Esophagus squamous epithelium (tissue), 5 donors: ENCODE data around the gene NEK4. TPM values are rescaled to one million over a fixed set of nuclear protein-coding genes. Genes with fewer than 3 reads are reported as not detected.

Experiments used
- DNase-seq: peaks from one replicate; lab custom pipeline; 2025; lab: John Stamatoyannopoulos, UW
- H3K27ac ChIP-seq, 4 donors: fragments of 200-600 bp; sonication (generic); one replicate each; pipeline ENCODE4 v1.5.1; 2016 to 2019; ENCODE audit warnings: mild to moderate bottlenecking in 1 of 4
- H3K27me3 ChIP-seq, 4 donors: fragments of 200-600 bp; sonication (generic); 1 replicate in 3 of 4; 2 replicates in 1 of 4; pipeline versions ENCODE4 v1.5.1 to v1.6.0; 2017 to 2021; ENCODE audit warnings: antibody characterized with exemption in 1 of 4
- H3K36me3 ChIP-seq, 3 donors: fragments of 200-600 bp; sonication (generic); one replicate each; pipeline ENCODE4 v1.5.1; 2016 to 2019
- H3K4me1 ChIP-seq, 3 donors: fragments of 200-600 bp; sonication (generic); one replicate each; pipeline ENCODE4 v1.5.1; 2017 to 2019
- H3K4me3 ChIP-seq, 4 donors: fragments of 200-600 bp; sonication (generic); 1 replicate in 3 of 4; 2 replicates in 1 of 4; pipeline ENCODE4 v1.5.1; 2016 to 2019; ENCODE audit warnings: mild to moderate bottlenecking in 2 of 4, moderate library complexity in 1 of 4
- H3K9me3 ChIP-seq, 3 donors: fragments of 200-600 bp; sonication (generic); one replicate each; pipeline ENCODE4 v1.5.1; 2016 to 2019
- POLR2A ChIP-seq, 4 donors: fragments of 450-650 bp; IDR thresholded peaks; one replicate each; pipeline ENCODE4 v1.6.1; 2017; ENCODE audit warnings: antibody characterized with exemption in 4 of 4, mild to moderate bottlenecking in 4 of 4, moderate library complexity in 3 of 4
- WGBS, 2 donors: methylation state at CpG; one replicate each; pipeline ENCODE4 v1.1.5; 2018; 5-methylcytosine and 5-hydroxymethylcytosine counted together
- intact Hi-C: fragments of 100-400 bp; cut with DNase I; formaldehyde crosslinking; loops from one replicate; pipeline ENCODE4 v1.15.0; 2022
- total RNA-seq, 4 donors: library from RNA; depleted of rRNA; stranded (reverse); fragments of >200 nt; gene quantifications; one replicate each; pipeline ENCODE4 v1.1.0, GENCODE V29; 2016
- TF ChIP-seq, protein P1 (sequence below), 6 experiments: fragments of 450-650 bp in 4 of 6; fragments of 200-600 bp in 2 of 6; sonication (generic) in 2 of 6; IDR thresholded peaks; one replicate each; pipeline ENCODE4 v1.5.1; 2016 to 2019; ENCODE audit warnings: antibody characterized with exemption in 6 of 6, mild to moderate bottlenecking in 4 of 6, moderate library complexity in 4 of 6
- donor health status: DM: yes; HTN: yes; CAD: no.

NEK4 gene
- total RNA-seq, 4 donors from 2014 or later, result 8.0 to 16.6 (median 14.6) TPM

DNA sequence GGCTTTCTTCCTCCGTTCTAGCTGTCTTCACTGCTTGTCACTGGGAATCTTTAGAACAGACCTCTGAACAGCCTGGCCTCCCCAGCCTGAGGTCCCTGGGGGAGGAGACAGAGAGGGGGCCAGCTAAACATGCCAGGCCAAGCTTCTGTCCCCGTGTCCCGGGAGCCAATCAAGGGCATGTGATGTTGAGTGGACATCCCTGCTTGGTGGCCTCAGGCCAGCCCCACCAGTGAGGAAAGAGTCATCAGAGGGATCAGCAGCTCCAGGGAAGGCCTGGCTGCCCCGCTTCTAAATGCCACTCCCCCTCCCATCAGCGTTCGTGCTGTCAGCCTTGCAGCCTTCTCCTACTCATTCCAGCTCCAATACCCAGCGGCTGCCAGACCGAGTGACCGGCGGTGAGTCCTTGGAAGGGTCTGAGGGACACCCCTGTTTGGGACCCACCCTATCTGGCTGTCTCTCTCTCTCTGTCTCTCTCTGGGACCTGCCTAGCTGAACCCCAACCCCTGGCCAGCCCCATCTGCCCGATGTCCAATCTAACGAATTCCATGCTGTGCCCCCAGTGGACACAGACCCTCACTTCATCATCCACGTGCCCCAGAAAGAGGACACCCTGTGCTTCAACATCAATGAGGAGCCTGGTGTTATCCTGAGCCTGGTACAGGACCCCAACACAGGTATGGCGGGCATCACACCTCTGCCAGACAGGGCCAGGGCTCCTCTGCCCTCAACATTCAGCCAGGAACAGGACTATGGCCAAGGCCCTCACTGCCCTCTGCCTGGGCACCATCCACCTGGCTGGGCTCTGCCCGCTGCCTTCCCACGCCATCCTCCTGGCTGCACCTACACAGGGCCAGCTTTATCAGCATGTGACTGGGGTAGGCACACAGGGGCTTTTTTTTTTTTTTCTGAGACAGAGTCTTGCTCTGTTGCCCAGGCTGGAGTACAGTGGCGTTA is 17.2 kb upstream of the NEK4 start:
- intact Hi-C loops, result no loop called here
- Histone ChIP-seq H3K9me3 (no peaks in the 10 kb centered on the region), H3K36me3 (no peaks in the 10 kb centered on the region), H3K27ac (peak overlapping the region in 1 of 4 donors; percentile 34), H3K4me1 (no peaks in the 10 kb centered on the region), H3K4me3 (no peak overlapping the region), H3K27me3 (no peaks in the 10 kb centered on the region)
- WGBS, 2 donors, result 65 to 69% methylated on average over 7 to 14 of the region's 17 CpGs
- no peak for TF ChIP-seq POLR2A (IDR thresholded peaks at IDR 0.05)
- TF ChIP-seq, protein P1, sequence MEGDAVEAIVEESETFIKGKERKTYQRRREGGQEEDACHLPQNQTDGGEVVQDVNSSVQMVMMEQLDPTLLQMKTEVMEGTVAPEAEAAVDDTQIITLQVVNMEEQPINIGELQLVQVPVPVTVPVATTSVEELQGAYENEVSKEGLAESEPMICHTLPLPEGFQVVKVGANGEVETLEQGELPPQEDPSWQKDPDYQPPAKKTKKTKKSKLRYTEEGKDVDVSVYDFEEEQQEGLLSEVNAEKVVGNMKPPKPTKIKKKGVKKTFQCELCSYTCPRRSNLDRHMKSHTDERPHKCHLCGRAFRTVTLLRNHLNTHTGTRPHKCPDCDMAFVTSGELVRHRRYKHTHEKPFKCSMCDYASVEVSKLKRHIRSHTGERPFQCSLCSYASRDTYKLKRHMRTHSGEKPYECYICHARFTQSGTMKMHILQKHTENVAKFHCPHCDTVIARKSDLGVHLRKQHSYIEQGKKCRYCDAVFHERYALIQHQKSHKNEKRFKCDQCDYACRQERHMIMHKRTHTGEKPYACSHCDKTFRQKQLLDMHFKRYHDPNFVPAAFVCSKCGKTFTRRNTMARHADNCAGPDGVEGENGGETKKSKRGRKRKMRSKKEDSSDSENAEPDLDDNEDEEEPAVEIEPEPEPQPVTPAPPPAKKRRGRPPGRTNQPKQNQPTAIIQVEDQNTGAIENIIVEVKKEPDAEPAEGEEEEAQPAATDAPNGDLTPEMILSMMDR (IDR thresholded peaks at IDR 0.05), result no peak
- no peak for DNase-seq

DNA sequence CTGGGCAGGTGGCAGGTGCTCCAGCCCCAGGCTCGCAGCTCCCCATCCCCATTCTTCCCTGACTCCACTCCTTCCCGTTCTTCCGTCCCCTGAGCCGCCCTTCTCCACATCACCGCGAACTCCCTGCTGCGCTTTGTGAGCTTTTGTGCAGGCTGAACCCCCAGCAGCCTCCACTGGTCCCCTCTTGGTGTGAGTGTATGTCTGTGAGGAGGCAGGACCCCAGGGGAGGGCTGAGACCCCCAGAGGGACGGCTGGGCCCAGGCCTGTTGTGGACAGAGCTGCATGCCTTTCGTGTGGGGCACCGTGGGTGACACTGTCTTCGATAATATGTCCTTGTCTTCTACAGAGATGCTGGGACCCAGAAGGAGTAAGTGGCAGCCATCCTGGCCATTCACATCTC is 16.5 kb upstream of the NEK4 start:
- Histone ChIP-seq H3K27ac (peak overlapping the region in 1 of 4 donors; percentile 34), H3K27me3 (peaks cover 0 to 6% (median 0%) of the 10 kb centered on the region in 4 donors), H3K4me1 (no peaks in the 10 kb centered on the region), H3K36me3 (no peaks in the 10 kb centered on the region), H3K4me3 (no peak overlapping the region), H3K9me3 (no peaks in the 10 kb centered on the region)
- no peak for DNase-seq
- 75 to 93% methylated on average over 7 to 11 of the region's 11 CpGs for WGBS, 2 donors
- TF ChIP-seq, protein P1 (IDR thresholded peaks at IDR 0.05), result no peak
- no peak for TF ChIP-seq POLR2A (IDR thresholded peaks at IDR 0.05)
- intact Hi-C loops, result no loop called here

DNA sequence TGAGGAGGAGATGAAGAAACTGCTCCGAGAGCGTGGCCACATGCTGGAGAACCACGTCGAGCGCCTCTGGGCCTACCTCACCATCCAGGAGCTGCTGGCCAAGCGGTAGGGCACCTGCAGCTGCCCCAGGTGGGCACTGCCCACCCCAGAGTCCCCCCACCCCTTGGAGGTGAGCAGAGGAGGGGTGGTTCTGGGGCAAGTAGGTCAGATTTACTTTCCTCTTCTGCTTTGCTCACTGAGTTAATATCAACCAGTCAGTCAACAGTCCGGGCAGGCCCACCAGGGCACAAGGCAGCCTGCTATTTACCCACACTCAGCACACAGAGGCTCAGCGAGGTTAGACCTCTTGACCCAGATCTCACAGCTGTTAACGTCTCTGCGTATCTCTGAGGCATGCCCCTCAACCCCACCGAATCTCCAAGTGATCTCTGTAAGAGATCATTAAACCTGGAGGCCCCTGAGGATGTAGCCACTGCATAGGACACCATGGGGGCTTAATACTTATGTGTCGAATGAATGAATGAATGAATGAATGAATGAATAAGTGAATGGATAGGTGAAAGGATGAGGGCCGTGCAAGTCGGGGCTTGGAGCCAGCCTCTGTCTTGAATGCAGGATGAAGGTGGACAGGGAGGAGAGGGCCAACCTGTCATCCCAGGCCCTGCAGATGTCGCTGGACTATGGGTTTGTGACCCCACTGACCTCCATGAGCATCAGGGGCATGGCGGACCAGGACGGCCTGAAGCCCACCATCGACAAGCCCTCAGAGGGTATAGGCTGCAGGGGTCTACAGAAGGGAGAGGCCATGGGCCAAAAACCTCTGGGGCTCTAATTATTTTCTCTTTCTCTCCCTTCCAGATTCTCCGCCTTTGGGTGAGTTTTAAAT is 15.8 kb upstream of the NEK4 start:
- TF ChIP-seq, protein P1 (IDR thresholded peaks at IDR 0.05), result no peak
- no peak for TF ChIP-seq POLR2A (IDR thresholded peaks at IDR 0.05)
- no peak for DNase-seq

DNA sequence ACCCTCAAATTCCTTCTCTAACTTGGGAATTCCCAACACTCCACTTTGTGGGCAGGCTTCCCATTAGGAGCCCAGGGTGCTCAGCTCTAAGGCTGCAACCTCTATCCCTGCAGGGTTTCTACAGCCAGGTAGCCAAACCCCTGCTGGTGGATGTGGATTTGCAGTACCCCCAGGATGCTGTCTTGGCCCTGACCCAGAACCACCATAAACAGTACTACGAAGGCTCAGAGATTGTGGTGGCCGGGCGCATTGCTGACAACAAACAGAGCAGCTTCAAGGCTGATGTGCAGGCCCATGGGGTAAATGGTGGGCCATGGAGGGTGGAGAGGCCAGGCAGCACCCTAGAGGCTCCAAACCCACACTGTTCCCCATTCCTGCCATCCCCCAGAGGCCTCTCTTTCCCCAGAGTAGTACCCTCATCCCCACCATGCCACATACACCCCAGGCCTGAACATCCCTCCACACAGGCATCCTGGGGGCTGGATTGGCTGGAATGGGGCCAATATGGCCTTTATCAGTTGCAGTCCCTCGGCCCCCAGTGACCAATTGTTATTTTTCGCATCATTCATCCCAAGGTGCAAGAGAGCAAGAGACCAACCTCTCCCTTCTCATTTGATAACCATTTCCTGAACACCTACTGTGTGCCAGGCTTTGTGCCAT is 14.3 kb upstream of the NEK4 start:
- TF ChIP-seq, protein P1 (IDR thresholded peaks at IDR 0.05), result no peak
- TF ChIP-seq POLR2A (IDR thresholded peaks at IDR 0.05), result no peak
- Histone ChIP-seq H3K36me3 (no peaks in the 10 kb centered on the region), H3K27me3 (peaks cover 0 to 12% (median 0%) of the 10 kb centered on the region in 4 donors), H3K9me3 (no peaks in the 10 kb centered on the region), H3K4me3 (no peak overlapping the region), H3K4me1 (no peaks in the 10 kb centered on the region), H3K27ac (no peak overlapping the region)
- intact Hi-C loops, result no loop called here
- DNase-seq, result no peak
- 88 to 90% methylated on average over 2 of the region's 5 CpGs for WGBS, 2 donors

More for the DNA sequence above, 15.8 kb upstream of the NEK4 start:
- intact Hi-C loops, result no loop called here
- Histone ChIP-seq H3K4me3 (no peak overlapping the region), H3K27me3 (peaks cover 0 to 12% (median 0%) of the 10 kb centered on the region in 4 donors), H3K27ac (no peak overlapping the region), H3K4me1 (no peaks in the 10 kb centered on the region), H3K9me3 (no peaks in the 10 kb centered on the region), H3K36me3 (no peaks in the 10 kb centered on the region)
- 80 to 86% methylated on average over 15 to 16 of the region's 19 CpGs for WGBS, 2 donors
